HG02870 (cell line): ENCODE results near the gene KCTD21.

ENCODE experiments used
- ATAC-seq: cut with Tn5 transposase; IDR thresholded peaks from one replicate; pipeline ENCODE4 v1.9.1; 2021; ENCODE audit warnings: mild to moderate bottlenecking, moderate library complexity; ENCODE audit not compliant: unreplicated experiment

KCTD21 gene

DNA sequence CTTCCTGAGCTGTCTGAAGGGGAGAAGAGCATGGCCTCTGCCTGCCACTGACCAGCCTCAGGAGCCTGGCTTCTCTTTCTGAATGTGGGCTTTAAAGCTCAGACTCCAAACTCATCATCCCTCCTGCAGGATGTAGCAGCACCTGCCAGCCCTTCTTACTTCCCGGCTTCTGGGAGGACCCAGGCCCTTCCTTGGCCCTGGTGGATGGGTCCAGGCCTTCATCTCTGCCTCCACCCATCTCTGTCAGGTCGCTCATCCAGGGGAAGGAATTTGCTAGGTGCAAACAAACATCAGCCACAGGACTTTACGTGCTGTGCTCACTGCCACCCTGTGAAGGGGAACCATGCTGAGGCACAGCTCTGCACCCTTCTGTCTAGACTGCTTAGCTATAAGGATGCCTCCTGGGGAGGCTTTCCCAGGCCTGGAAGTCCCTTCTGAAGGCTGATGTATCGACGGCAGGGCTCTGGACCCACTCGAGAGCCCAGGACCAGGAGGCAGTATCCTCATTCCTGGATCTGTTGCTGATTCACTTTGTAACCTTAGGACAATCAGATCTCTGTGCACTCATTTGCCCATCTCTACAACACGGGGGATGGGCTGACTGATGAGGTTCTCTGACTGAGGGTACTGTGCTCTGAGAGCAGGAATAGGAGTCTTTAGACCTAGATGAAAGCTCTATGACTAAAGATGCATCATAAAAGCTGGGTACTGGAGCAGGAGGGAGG, 31.2 kb upstream of the KCTD21 start:
- no peak for ATAC-seq

DNA sequence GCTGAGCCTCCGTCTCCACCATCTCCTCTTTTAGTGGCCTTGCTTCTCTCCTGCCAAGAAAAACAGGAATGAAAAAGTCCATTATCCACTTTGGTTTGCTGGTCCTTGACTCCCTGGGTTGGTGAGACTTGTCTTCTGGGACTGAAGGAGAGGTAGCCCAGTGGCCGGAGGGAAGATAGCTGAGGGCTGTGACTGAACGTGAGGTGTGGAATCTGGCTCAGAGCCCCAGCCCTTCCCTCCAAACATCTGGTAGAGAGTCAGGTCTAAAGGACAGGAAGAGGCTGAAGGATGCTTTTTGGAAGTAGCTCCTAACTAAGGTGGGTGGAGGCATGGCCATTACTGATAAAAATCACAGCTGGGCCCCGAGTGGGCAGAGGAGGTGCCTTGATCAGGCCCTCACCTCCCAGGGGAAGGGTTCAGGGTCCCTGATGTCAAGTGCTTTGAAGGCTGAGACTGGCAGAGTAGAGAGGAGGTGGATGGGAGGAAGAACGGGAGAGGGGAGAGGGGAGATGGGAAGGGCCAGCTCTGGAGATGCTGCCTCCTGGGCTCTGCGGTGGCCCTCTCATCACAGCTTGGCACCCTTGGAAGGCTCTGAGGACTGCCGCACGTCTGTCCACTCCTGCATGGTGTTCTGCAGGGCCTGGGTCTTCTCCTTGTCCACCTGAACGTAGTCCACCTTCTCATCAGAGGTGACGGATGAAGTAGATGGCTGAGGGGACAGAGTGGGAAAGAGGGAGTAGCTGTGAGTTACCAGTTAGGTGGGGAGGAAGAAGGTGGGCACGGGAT, 30.5 kb upstream of the KCTD21 start:
- ATAC-seq: no peak

DNA sequence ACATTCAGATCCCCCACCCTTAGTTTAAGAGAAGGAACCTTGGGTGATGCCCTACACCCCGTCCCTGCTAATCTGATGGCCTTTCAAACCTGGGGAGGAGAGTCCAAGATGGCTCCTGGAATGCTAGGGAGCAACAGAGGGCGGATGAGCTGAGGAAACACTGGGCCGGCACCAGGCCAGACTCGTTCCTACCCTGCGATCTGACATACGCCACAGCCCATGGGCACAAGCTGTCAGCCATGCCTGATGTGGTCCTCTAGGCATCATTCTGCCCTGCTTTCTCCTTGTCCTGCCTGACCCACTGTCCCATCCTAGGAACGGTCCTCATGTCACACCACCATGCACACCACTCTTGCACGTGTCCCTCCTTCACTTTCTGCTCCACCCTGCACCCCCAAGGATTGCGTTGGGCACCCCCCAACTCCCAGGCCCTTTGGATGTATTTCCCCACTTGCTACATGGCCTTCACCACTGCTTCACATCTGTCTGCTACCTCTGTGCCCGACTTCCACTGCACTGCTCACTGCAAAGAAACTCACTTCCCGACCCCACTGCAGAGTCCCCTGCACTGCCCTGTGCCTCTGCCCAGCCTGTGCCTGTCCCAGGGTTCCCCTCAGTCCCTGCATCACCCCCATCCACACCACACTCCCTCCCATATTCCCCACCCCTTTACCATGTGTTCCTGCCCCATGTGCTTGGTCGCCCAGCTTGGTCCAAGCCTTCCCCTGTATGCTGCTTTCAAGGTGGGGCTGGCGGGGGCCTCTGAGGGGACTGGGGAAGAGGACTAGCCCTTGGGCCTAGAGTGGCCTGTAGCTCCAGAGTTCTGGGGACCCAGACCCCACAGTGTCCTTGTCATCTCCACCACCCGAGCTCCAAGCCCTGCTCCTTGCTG, 29.5 kb upstream of the KCTD21 start:
- no peak for ATAC-seq

- ATAC-seq: no peak
Observed at GRCh38 chr11:78216571-78217287, 28.3 kb upstream of the KCTD21 start.

DNA sequence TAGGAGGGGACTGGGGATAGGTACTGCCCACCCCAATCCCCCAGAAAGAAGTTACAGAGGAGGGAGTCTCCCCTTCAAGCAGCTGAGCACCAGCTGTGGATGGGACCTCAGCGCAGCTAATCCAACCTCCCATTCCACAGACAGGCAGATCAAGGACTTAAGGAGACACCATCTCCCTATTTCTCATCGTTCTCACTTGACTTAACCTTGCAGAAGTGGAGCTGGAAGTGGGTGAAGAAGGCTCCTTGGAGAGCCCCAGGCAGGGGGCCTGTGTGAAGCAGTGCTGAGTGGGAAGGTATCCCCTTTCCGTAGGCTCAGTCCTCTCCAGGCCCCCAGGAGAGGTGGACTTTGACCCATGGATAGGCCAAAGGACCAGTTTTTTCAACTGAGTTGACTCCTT, 27.6 kb upstream of the KCTD21 start:
- no peak for ATAC-seq

DNA sequence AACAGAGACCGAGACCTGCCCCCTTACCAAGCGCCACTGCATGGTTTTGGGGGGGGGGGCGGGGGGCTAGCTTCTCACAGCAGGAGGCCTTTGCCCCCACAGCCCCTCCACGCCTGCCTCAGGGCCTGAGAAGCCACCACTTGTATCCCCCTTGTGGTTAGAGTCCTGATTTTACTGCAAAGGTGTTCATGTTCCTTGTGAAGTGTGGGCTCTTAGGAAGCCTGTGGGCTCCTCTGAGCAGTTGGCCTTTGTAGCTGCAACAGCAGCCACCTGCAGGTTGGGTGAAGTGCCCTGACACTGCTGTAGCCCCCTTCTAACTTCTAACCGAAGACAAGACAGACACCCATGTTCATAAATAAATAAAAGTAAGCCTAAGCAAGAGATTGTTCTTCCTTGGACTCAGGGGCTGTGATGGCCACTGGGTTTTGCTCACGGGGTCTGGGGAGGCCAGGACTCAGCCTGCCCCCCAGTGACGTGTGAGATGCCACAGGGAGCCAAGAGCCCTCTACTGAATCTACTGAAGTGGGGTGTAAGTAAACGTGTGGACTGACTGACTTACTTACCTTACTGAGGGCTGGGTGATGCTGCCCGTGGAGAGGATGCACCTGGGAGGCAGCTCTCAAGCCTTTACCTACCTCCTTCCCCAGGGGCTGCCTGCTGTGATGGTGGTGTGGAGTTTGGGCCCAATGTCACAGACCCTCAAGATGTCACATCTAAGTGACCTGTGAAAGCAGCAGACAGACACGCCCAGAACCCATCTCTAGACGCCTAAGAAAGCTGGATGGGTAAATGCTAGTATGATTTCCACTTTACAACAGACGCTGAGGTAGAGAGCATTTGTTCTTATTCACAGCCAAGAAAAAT, 26.1 kb upstream of the KCTD21 start:
- no peak for ATAC-seq

DNA sequence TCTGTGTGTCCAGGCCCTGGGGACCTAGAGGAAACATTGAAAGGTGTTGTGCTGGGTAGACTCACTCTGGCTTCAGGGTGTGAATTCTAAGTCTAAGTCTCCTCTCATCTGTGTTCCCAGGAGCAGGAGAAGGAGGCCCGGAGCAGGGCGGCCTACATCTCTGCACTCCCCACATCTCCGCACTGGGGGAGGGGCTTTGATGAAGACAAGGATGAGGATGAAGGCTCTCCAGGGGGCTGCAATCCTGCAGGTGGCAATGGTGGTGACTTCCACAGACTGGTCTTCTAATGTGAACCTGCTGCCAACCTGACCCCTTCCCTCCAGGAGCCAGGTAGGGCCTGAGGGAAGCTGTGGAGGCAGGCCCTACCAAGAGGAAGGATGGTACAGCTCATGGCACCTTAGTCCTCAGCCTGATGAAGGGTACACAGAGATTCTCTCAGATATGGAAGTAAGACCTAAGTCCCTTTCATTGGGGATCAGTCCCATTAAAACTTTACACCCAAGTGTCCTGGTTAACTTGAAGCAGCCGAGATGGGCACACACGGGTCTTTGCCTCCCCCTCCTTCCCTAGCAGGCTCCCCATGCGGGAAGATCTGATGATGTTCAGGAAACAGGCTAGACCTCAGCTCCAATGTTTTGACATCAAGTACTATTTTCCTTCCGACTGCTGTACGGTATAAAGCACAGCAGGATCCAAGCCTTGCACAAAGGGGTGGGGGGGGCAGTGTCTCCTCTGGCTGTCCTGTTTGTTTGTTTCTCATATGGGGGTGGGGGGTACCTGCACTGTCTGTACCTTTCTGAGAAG, 25.3 kb upstream of the KCTD21 start:
- no peak for ATAC-seq

DNA sequence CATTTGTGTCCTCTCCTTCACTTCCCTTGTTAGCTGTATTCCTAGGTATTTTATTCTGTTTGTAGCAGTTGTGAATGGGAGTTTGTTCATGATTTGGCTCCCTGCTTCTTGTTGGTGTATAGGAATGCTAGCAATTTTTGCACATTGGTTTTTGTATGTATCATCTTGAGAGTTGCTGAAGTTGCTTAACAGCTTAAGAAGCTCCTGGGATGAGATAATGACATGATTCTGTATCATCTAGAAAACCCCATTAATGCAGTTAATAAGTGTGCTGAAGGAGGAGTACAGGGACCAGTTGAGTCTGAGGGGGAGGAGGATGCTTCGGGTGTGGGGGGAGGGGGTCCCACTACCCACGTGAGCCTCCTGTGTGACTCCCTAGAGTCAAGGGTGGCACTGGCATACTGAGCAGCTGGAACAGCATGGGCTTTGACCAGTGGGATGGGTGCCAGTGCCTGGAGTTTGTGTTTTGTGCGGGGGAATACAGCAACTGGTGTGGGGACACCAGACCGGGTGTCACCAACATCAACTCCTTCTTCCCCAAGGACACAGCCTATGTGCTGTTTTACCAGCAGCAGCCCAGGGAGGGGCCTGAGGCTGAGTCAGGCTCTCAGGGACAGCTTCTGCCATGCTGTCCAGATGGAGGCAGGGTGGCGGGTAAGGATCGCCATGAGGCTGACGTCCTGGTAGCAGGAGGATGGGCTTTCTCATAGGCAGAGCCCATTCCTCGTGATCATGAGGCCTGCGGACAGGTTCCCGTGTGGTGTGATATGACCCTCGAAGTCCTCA, 24.4 kb upstream of the KCTD21 start:
- ATAC-seq: no peak

GRCh38 chr11:78211565-78211964, 23.1 kb upstream of the KCTD21 start:
- no peak for ATAC-seq

- ATAC-seq: no peak
Observed at GRCh38 chr11:78210000-78210608, 21.7 kb upstream of the KCTD21 start.

DNA sequence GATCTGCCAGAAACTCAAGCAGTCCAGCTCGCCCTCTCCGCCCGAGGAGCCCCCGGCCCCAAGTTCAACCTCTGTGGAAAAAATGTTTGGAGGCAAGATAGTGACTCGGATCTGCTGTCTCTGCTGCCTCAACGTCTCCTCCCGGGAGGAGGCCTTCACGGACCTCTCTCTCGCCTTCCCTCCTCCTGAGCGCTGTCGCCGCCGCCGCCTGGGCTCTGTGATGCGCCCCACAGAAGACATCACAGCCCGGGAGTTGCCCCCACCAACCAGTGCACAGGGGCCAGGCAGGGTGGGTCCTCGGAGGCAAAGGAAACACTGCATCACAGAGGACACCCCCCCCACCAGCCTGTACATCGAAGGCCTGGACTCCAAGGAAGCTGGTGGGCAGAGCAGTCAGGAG, 21.1 kb upstream of the KCTD21 start:
- ATAC-seq: no peak

DNA sequence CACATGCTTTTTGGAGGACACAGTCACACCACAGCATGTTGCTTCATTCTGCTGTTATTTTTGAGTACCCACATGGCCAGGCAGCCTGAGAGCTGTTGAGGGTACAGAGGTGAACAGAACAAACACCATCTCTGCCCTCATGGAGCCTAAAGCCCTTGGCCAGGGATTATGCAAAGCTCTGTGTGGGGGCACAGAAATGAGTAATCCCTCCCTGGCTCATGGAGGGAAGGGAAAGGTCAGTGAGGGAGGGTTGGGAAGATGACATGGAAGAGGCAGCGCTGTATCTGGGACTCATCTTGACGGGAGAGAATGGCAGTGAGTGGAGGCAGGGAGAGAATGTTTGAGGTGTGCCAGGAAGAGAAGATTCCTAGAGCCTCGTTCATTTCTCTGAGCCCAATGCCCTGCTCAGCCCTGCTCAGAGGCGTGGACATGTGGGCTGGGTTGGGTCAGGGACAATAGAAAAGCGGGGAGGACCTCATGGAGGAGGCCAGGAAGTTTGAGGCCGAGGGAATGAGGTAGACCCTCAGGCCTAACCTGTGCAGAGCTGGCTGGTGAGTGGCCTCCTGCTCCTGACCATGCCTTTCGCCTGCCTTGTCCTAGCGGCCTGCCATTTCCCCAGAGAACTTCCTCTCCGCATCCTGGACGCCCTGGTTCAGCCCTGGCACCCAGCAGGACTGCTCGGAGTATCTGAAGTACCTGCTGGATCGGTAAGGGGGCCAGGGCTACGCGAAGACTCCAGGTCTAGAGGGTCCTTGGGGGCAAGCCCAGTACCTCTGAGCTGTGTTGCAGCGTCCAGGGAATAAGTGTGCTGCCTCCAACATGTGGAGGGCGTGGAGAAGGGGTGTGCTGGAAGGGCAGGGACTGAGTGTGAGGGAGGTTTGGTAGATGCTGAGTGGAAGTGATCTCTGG, 20.1 kb upstream of the KCTD21 start:
- no peak for ATAC-seq

- no peak for ATAC-seq
Observed at GRCh38 chr11:78207532-78208256, 19.3 kb upstream of the KCTD21 start.

DNA sequence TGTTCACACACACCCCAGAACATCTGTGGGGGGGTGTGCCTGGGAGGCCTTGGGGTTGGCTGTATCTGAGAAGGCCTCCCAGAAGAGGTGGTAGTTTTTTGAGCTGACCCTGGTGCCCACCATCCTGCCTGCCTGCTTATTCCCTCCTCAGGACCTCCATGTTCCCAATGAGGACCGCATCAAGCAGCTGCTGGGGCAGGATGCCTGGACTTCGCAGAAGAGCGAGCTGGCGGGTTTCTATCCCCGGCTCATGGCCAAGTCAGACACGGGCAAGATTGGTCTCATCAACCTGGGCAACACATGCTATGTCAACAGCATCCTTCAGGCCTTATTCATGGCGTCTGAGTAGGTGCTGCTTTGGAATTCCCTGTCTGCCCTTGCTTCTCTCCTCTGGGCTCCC, 17.3 kb upstream of the KCTD21 start:
- ATAC-seq: no peak

DNA sequence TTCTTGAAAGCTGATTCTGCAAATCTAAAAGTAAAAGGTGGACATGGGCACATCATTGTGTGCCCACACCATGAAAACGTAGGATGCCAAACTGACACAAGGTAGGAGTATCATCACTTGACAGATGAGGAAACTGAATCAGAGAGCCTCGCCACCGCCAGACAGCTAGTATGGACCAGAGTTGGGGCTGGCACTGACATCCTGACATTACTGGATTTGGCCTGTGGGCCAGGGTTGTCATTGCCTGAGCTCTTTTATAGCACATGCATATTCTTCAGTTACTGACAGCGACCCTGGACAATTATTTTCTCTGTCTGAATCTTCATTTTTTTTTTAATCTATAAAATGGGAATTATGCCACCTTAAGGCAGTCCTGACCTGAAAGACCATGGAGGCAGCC, 16.8 kb upstream of the KCTD21 start:
- ATAC-seq: no peak

DNA sequence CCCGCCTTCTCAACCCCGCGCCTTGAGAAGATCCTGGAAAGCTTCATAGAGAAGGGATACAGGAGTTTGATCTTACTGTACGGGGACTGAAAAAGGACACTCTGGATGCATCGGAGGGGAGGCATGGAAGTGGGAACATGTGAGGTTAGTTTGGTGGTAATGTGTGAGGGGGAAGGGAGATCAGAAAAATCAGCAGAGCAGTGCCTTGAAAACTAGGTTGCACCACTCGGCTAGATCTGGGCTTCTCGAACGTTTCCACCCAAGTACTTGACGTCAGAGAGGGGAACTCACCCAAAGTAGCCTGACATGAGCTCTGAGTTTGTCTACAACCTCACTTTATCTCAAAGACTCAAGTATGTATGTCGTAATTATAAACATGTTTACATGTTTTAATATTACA, 14.8 kb upstream of the KCTD21 start:
- ATAC-seq: no peak
